CD1c-positive myeloid dendritic cell (primary cell): ENCODE data around the gene SPATA31E1.
"Not testable (repeated sequence)": the region's sequence is repeated elsewhere in the genome, so short reads cannot be mapped to it uniquely, and the experiment has no call there.

Source experiments
- DNase-seq: peaks from one replicate; pipeline ENCODE4 v3.0.0-alpha.2; 2016; ENCODE audit errors: extremely low spot score

The SPATA31E1 gene

DNA sequence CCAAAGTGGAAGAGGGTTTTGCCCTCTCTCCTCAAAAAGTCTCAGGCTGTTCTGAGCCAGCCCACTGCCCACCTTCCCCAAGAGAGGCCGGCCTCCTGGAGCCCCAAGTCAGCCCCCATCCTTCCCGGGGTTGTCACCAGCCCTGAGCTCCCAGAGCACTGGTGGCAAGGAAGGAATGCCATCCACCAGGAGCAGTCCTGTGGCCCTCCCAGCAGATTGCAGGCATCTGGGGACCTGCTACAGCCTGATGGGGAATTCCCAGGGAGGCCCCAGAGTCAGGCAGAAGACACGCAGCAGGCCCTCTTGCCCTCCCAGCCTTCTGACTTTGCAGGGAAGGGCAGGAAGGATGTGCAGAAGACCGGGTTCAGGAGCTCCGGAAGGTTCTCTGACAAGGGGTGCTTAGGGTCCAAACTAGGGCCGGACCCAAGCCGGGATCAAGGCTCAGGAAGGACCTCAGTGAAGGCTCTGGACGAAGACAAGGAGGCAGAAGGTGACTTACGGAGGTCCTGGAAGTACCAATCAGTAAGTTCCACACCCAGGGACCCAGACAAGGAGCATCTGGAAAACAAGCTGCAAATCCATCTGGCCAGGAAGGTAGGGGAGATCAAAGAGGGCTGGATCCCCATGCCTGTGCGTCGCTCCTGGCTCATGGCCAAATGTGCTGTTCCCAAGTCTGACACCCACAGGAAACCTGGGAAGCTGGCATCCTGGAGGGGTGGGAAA lies 3.7 kb downstream of the SPATA31E1 start:
- no peak for DNase-seq

GRCh38 chr9:87886933-87887505 lies 4.3 kb downstream of the SPATA31E1 start:
- no peak for DNase-seq

DNA sequence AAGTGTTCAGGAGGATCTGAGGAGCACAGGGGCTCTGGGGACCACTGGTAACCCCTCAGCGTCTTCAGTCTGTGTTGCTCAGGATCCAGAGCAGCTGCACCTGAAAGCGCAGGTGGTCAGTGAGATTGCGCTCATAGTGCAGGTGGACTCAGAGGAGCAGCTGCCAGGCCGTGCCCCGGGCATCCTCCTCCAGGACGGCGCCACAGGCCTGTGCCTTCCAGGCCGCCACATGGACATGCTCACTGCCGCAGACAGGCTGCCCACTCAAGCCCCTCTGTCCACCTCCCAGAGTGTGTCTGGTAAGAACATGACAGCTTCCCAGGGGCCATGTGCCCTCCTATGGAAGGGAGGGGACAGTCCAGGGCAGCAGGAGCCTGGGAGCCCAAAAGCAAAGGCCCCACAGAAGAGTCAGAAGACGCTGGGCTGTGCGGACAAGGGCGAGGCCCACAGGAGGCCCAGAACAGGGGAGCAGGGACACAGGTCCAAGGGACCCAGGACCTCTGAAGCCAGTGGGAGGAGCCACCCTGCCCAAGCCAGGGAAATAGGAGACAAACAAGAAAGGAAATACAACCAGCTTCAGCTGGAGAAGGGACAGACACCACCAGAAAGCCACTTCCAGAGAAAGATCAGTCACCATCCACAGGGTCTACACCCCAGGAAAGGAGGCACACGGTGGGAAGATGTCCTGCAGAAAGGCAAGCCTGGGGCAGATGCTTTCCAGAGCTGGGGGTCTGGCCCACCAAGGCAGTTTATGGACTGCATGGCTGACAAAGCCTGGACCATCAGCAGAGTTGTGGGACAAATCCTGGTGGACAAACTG lies 5.2 kb downstream of the SPATA31E1 start:
- no peak for DNase-seq

DNA sequence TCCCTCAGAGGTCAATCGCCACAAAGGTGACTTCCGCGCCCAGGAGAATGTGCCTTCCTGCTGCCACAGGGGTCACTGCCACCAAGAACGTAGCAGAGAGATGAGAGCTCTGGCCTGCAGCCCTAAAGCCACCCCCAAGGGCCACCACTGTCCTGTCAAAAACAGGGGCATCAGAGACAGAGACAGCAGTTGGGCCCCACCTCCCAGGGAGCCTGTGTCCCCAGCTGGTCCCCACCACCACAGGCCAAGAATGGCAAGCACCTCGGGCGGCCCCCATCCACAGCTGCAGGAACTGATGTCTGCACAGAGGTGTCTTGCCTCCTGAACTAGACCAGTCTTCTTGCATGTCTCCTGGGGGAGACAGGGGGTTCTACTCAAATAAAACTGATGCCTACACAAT lies 5.8 kb downstream of the SPATA31E1 start:
- no peak for DNase-seq

- no peak for DNase-seq
These were observed 6.6 kb downstream of the SPATA31E1 start for GRCh38 chr9:87889065-87889881.

DNA sequence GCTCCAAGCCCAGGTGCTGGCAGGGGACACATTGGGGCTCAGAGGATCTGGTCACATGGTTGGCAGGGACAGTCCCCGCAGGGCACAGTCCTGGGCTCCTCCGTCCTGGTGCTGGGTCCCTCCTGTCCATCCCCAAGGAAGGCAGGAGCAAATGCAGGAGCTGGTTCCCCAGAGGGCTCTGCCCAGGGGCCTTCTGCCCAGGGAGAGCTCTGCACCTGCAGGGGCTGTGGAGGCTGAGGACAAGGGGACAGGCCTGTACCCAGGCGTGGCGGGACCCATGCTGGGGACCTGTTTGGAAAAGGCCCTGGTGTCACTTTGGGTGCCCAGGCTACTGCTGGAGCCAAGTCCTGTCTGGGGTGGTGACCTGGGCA lies 7.2 kb downstream of the SPATA31E1 start:
- no peak for DNase-seq

GRCh38 chr9:87890837-87891236 lies 8.2 kb downstream of the SPATA31E1 start:
- no peak for DNase-seq

GRCh38 chr9:87891754-87892153 lies 9.1 kb downstream of the SPATA31E1 start:
- no peak for DNase-seq

- DNase-seq: no peak
These were observed 10.3 kb downstream of the SPATA31E1 start for GRCh38 chr9:87892956-87893355.

GRCh38 chr9:87894998-87895625 lies 12.4 kb downstream of the SPATA31E1 start:
- no peak for DNase-seq

- no peak for DNase-seq
These were observed 14.2 kb downstream of the SPATA31E1 start for GRCh38 chr9:87896891-87897290.

- no peak for DNase-seq
These were observed 15.5 kb downstream of the SPATA31E1 start for GRCh38 chr9:87898151-87898550.

DNA sequence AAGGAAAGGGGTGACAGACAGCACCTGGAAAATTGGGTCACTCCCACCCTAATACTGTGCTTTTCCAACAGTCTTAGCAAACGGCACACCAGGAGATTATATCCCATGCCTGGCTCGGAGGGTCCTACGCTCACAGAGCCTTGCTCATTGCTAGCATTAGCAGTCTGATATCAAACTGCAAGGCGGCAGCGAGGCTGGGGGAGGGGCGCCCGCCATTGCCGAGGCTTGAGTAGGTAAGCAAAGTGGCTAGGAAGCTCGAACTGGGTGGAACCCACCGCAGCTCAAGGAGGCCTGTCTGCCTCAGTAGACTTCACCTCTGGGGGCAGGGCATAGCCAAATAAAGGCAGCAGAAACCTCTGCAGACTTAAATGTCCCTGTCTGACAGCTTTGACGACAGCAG lies 19.7 kb downstream of the SPATA31E1 start:
- DNase-seq: not testable (repeated sequence)

- no peak for DNase-seq
These were observed 26.8 kb downstream of the SPATA31E1 start for GRCh38 chr9:87909310-87910041.

- no peak for DNase-seq
These were observed 28.1 kb downstream of the SPATA31E1 start for GRCh38 chr9:87910821-87911220.

GRCh38 chr9:87917662-87918061 lies 35.0 kb downstream of the SPATA31E1 start, which contains the start of gene SPATA31C1:
SPATA31C1 (plus strand) TSS chr9:87917962.
- DNase-seq: not testable (repeated sequence)

GRCh38 chr9:87919013-87919412 lies 36.3 kb downstream of the SPATA31E1 start:
- not testable (repeated sequence) for DNase-seq

GRCh38 chr9:87921561-87921960 lies 38.9 kb downstream of the SPATA31E1 start:
- DNase-seq: not testable (repeated sequence)

DNA sequence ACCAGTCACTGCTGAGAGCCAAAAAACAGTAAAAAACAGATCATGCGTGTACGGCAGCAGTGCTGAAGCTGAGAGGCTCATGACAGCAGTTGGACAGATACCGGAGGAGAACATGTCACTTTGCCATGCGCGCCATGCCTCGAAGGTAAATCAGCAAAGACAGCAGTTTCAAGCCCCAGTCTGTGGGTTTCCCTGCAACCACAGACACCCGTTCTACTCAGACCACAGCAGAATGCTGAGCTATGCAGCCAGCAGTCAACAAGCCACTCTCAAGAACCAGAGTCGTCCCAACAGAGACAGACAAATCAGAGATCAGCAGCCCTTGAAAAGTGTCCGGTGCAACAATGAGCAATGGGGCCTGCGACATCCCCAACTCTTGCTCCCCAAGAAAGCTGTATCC lies 40.3 kb downstream of the SPATA31E1 start:
- DNase-seq: not testable (repeated sequence)

DNA sequence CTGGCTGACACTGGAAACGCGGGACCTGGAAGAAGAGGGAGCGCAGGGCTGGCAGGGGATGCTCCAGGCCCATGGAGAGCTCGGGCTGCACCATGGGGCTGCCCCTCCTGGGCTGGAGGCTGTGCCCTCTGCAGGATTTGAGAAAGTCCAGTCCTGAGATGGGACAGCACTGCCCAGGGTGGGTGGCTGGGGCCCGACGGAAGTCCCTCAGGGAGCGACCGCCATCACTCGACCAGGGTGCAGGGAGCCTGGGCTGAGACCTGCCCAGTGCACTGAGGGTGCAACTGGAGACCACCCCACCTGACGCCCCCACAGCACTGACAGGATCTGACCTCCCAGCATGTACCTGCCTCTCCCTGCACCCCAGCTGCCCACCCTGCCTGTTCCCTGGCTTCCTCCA lies 42.2 kb downstream of the SPATA31E1 start:
- not testable (repeated sequence) for DNase-seq

GRCh38 chr9:87929152-87929551 lies 46.5 kb downstream of the SPATA31E1 start:
- DNase-seq: not testable (repeated sequence)
